ENCODE data around the gene TGFB3.

- TF ChIP-seq CTCF (IDR thresholded peaks at IDR 0.05) (peak; percentile 27 to 46 (median 44)), POLR2A (IDR thresholded peaks at IDR 0.05) (no peak)
Measured at GRCh38 chr14:75979071-75979571, 2.7 kb downstream of the TGFB3 start.
